Thymus (tissue), 11 donors: Measurements from ENCODE around the gene S100A12. TPM values are rescaled to one million over a fixed set of nuclear protein-coding genes. Genes with fewer than 3 reads are reported as not detected.

Source experiments
- DNase-seq, 9 donors: peaks; one replicate each; pipeline ENCODE4 v3.0.0-alpha.2; 2013; ENCODE audit warnings: low spot score in 9 of 9, low read depth in 6 of 9, missing footprints in 1 of 9
- H3K27ac ChIP-seq, 2 donors: one replicate each; pipeline ENCODE4 v1.5.1; 2013; ENCODE audit warnings: control low read depth in 1 of 2, low read depth in 1 of 2, low read length in 1 of 2, mild to moderate bottlenecking in 1 of 2, moderate library complexity in 1 of 2
- H3K27me3 ChIP-seq, 2 donors: one replicate each; pipeline ENCODE4 v1.5.1; 2013; ENCODE audit warnings: low read length in 1 of 2; ENCODE audit not compliant: control insufficient read depth in 2 of 2, insufficient read depth in 1 of 2
- H3K36me3 ChIP-seq, 2 donors: one replicate each; pipeline ENCODE4 v1.5.1; 2013; ENCODE audit warnings: low read length in 1 of 2, mild to moderate bottlenecking in 1 of 2, moderate library complexity in 1 of 2; ENCODE audit not compliant: control insufficient read depth in 2 of 2, insufficient read depth in 2 of 2
- H3K4me1 ChIP-seq, 2 donors: one replicate each; pipeline ENCODE4 v1.5.1; 2013; ENCODE audit warnings: low read length in 2 of 2; ENCODE audit not compliant: control insufficient read depth in 2 of 2, insufficient read depth in 2 of 2
- H3K4me3 ChIP-seq, 2 donors: one replicate each; pipeline ENCODE4 v1.5.1; 2013; ENCODE audit warnings: low read length in 2 of 2, control low read depth in 1 of 2, mild to moderate bottlenecking in 1 of 2
- H3K9me3 ChIP-seq, 2 donors: one replicate each; pipeline ENCODE4 v1.5.1; 2013; ENCODE audit warnings: low read length in 1 of 2, mild to moderate bottlenecking in 1 of 2; ENCODE audit not compliant: control insufficient read depth in 2 of 2, insufficient read depth in 1 of 2
- WGBS: extraction: QIAGEN DNeasy Blood & Tissue Kit; methylation state at CpG from one replicate; pipeline ENCODE4 v1.1.7; 2013; 5-methylcytosine and 5-hydroxymethylcytosine counted together
- polyA plus RNA-seq: library from polyadenylated mRNA; stranded (reverse); fragments of 200-250 nt; gene quantifications from one replicate; pipeline ENCODE4 v1.2.3, GENCODE V29; 2013
- total RNA-seq: library from RNA; stranded (reverse); fragments of 120-200 nt; gene quantifications from one replicate; pipeline ENCODE4 v1.2.4, GENCODE V29; 2013
- donor health status: healthy.

S100A12 gene
- total and polyA plus RNA-seq, 2 donors = 29.1 to 35.8 TPM

DNA sequence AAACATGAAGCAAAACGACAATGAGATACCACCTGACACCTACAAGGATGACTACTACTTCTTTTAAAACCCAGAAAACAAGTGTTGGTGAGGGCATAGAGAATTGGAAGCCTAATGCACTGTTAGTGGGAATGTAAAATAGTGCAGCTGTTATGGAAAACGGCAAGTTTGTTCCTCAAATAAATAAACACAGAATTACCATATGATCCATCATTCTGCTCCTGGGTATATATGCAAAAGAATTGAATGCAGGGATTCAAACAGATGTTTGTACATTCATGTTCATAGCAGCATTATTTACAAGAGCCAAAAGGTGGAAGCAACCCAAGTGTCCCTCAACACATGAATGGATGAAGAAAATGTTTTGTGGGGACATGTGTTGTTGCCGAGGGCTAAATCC, 16.8 kb upstream of the S100A12 start:
- H3K4me1 ChIP-seq = no peaks in the 10 kb centered on the region
- no peaks in the 10 kb centered on the region for H3K9me3 ChIP-seq
- 91% methylated on average over 3 of the region's 3 CpGs for WGBS
- no peak overlapping the region for H3K4me3 ChIP-seq
- no peak for DNase-seq
- H3K27ac ChIP-seq = no peak overlapping the region
- H3K36me3 ChIP-seq = no peaks in the 10 kb centered on the region
- no peaks in the 10 kb centered on the region for H3K27me3 ChIP-seq

DNA sequence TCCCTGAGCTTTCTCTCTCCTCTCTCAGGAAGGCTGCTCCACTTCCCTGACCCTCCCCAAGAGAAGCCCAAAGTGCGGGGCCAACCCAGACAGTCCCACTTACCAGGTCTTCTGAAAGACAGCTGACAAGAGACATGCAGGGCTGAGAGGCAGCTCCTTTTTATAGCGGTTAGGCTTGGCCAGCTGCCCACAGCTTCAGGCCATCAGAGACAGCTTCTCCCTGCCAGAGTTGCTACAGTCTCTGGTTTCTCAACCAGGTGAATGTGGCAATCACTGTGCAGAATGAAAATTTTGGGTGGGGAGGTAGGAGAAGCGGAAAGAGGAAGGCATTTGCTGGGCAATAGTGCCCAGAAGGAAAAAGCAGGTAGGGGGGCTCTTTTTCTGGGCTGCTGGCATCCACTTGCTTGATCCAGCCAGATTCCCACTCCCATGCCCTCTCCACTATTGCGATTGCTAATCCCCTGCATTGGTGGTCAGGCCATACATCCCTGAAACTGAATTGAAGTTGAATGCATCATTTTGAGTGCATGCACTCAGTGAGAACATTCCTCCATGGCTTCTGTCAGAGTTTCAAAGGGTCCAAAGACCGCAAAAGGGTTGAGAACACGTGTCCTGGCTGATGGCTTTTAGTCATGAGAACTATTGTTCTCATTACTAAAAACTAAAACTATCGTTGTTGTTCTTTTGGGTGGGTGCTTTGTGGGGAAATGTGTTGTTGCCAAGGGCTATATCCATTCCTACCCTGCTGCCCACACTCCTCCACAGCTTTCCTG, 15.7 kb upstream of the S100A12 start, which contains the start of gene S100A8:
TSS of gene S100A8 (minus strand) at position 136 of the 773 bp plus-strand sequence. CDS start 538 bp downstream, outside the sequence.
- 86% methylated on average over 7 of the region's 7 CpGs for WGBS
- Histone ChIP-seq H3K36me3 (no peaks in the 10 kb centered on the region), H3K27ac (no peak within 1 kb of the TSS), H3K4me3 (no peak within 1 kb of the TSS), H3K27me3 (no peaks in the 10 kb centered on the region), H3K4me1 (no peaks in the 10 kb centered on the region), H3K9me3 (no peaks in the 10 kb centered on the region)
- DNase-seq = peak in 1 of 9 donors; percentile 20

DNA sequence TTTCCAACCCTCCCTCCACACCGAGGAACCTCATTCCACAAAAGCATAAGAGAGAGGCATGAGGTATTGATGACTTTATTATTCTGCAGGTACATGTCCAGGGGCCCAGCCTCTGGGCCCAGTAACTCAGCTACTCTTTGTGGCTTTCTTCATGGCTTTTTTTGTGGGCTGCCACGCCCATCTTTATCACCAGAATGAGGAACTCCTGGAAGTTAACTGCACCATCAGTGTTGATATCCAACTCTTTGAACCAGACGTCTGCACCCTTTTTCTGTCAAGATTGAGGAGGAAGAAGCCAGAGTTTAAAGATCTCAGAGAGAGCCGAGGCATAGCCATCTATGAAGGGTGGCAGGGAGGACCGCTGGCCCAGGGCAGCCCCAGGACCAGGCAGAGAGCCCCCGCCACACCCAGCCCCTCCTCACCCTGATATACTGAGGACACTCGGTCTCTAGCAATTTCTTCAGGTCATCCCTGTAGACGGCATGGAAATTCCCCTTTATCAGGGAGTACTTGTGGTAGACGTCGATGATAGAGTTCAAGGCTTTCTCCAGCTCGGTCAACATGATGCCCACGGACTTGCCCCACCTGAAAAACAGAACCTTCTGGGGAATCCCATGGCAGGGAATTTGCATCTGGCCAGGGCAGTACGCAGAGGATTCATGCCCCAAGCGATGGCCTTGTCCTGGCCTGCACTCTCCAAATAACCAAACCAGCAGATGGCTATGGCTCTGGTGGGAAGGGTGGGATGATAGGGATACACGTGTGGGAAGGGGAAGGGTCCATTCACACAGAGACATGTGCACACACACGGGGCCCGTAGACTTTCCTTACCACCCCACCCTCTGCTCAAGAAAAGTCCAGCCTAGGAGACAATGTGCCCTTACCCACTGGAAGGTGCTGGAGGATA, 14.8 kb upstream of the S100A12 start:
- no peak for DNase-seq
- H3K27ac ChIP-seq = no peak overlapping the region
- no peak overlapping the region for H3K4me3 ChIP-seq
- H3K9me3 ChIP-seq = no peaks in the 10 kb centered on the region
- H3K36me3 ChIP-seq = no peaks in the 10 kb centered on the region
- no peaks in the 10 kb centered on the region for H3K4me1 ChIP-seq
- WGBS = 78% methylated on average over 17 of the region's 17 CpGs
- H3K27me3 ChIP-seq = no peaks in the 10 kb centered on the region

DNA sequence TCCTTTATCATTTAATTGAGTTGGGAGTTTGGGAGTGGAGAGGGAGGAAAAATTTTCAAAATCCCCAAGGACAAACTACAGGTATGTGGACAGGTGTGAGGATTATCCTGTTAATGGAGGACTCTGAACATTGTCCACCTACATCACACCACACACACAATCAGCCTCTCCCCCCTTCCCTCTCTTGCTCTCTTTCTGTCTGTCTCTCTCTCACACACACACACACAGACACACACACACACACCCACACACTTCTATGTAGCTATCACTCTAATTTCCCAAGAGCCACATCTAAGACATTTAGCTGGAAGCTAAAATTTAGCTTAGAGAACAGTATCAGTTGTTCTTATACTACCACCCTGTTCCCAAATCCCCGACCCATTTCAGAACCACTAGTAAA, 14.0 kb upstream of the S100A12 start:
- Histone ChIP-seq H3K36me3 (no peaks in the 10 kb centered on the region), H3K4me3 (no peak overlapping the region), H3K4me1 (no peaks in the 10 kb centered on the region), H3K9me3 (no peaks in the 10 kb centered on the region), H3K27ac (no peak overlapping the region), H3K27me3 (no peaks in the 10 kb centered on the region)
- WGBS = 93% methylated on average over 1 of the region's 1 CpG
- DNase-seq = no peak

DNA sequence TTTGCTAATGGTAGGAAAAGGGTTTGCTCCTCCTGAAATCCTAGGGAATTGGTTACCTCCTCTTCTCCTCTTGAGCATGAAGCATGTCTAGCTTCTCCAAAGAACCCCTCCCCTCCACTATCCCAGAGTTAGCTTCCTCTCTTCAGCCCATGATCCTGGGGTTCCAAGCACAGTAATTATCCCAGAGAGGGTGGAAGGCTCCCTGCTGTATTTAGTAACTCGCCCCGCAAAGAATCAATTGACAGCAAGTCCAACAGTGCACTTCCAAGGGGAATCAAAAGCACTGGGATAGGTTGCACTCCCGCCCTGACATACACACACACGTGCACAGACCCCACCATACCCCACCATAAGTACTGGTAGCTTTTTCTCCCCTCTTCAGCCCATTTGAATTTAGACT, 12.4 kb upstream of the S100A12 start:
- Histone ChIP-seq H3K4me3 (no peak overlapping the region), H3K36me3 (no peaks in the 10 kb centered on the region), H3K27me3 (no peaks in the 10 kb centered on the region), H3K9me3 (no peaks in the 10 kb centered on the region), H3K4me1 (no peaks in the 10 kb centered on the region), H3K27ac (no peak overlapping the region)
- 97% methylated on average over 4 of the region's 4 CpGs for WGBS
- no peak for DNase-seq

DNA sequence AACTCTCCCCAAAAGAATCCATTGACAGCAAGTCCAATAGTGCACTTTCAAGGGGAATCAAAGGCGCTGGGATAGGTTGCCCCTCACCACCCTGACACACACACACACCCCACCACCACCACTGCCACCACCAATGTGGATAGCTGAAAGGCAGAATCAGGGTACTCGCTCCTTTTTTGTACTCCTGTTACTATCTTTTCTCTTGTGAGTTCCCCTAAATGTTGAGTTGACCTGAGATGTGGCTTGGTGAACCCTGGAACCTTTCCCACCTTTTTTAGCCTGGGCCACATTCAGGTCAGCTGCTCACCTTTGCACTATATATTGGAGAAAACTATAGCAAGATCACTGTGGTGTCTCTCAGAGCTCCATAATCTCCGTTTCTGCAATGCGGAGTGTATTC, 11.6 kb upstream of the S100A12 start:
- DNase-seq = no peak
- H3K9me3 ChIP-seq = no peaks in the 10 kb centered on the region
- H3K4me3 ChIP-seq = no peak overlapping the region
- no peaks in the 10 kb centered on the region for H3K36me3 ChIP-seq
- no peak overlapping the region for H3K27ac ChIP-seq
- H3K4me1 ChIP-seq = no peaks in the 10 kb centered on the region
- no peaks in the 10 kb centered on the region for H3K27me3 ChIP-seq
- 98% methylated on average over 4 of the region's 4 CpGs for WGBS

DNA sequence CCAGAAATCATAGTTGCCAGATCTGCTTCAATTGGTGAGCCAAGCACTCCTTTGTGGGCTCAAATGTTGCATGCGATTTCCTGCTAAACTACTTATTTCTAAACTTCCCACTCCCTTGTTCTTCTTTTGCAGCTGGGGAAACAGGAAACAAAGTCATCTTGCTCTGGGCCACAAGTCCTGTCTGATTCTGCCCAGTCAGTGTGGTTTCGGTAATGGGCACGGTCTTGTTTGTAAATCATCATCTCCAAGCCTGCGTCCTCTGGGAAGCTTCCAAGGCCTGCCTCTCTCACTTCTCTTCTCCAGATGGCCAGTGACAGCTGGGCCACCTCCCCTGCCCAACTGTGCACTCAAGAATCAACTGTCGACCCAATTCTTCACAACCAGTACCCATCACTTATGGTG, 11.1 kb upstream of the S100A12 start:
- Histone ChIP-seq H3K4me1 (no peaks in the 10 kb centered on the region), H3K36me3 (no peaks in the 10 kb centered on the region), H3K4me3 (no peak overlapping the region), H3K27me3 (no peaks in the 10 kb centered on the region), H3K27ac (no peak overlapping the region), H3K9me3 (no peaks in the 10 kb centered on the region)
- 12% methylated on average over 5 of the region's 5 CpGs for WGBS
- no peak for DNase-seq

DNA sequence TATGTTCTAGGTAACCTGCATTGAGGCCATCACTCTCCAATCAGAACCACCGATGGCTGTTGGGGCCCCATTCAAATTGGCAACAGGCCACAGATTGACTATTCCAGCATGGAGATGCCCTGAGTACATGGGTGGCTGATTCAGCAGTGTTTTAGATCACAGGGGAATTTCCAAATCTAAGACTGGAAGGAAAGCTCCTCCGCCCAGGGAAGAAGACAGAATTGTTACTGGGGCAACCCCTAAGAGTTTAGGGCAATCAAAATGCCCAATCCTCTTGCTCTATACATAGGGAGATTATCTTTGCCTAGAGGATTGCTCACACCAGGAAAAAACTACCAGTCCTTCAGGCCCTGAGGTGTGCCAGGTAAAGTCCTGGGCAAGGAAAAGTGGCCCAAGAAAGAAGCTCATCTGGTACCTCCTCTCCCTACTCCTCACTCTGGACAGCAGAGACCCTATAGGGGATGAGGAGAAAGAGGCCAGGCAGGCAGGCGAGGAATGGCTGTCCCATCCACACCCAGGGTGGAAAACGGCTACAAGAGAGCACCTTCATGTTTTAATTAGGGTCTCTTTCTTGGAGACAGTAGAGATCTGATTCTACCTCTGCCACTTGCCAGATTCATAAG, 9.6 kb upstream of the S100A12 start:
- no peak overlapping the region for H3K4me3 ChIP-seq
- no peaks in the 10 kb centered on the region for H3K4me1 ChIP-seq
- DNase-seq = no peak
- H3K36me3 ChIP-seq = no peaks in the 10 kb centered on the region
- H3K9me3 ChIP-seq = no peaks in the 10 kb centered on the region
- WGBS = 95% methylated on average over 4 of the region's 4 CpGs
- no peaks in the 10 kb centered on the region for H3K27me3 ChIP-seq
- no peak overlapping the region for H3K27ac ChIP-seq

DNA sequence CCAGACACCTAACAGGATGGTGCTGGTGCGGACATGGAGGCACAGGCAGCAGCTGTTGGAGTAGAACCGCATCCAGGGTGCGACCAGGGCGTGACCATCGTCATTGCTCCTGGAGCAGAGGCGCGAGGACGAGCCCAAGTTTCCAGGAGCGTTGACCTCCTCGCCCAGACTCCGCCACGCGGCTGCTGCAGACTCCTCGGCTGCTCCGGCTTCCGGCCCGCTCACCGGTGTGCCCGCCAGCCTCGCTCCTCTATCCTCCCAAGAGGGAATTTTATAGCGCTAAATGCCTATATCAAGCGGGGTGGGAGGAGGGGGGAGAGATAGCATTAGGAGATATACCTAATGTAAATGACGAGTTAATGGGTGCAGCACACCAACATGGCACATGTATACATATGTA, 5.3 kb upstream of the S100A12 start:
- Histone ChIP-seq H3K36me3 (no peaks in the 10 kb centered on the region), H3K9me3 (no peaks in the 10 kb centered on the region), H3K27me3 (no peaks in the 10 kb centered on the region), H3K27ac (no peak overlapping the region), H3K4me1 (no peaks in the 10 kb centered on the region), H3K4me3 (no peak overlapping the region)
- 98% methylated on average over 23 of the region's 23 CpGs for WGBS
- no peak for DNase-seq
